K562 (cell line): Measurements from ENCODE around the gene GDNF. TPM values are rescaled to one million over a fixed set of nuclear protein-coding genes. Genes with fewer than 3 reads are reported as not detected.
A peak's percentile ranks its signal among the peaks of the same experiment; 100 is the strongest.

Experiments used
- ATAC-seq: fragments of 200-7000 bp; cut with Tn5 transposase; 3 replicates; pipeline ENCODE4 v1.9.1; 2020; ENCODE audit warnings: moderate library complexity
- BruUV-seq: library from RNA; stranded (reverse); fragments of 400-500 nt; replicated peaks from 2 replicates; lab custom pipeline; 2021; lab: Mats Ljungman, UMichigan
- CTCF ChIA-PET: fragments of 300-600 bp; formaldehyde crosslinking; extraction: SDS; loops from one replicate; lab custom pipeline; 2021; ENCODE audit warnings: low intra/inter-chr PET ratio; lab: Yijun Ruan, JAX
- POLR2A ChIA-PET: fragments of 300-600, 350-650 bp; sonication (Branson Sonifier 250); formaldehyde crosslinking; extraction: SDS; loops from one replicate; lab custom pipeline; 2021; ENCODE audit warnings: antibody characterized with exemption, inconsistent platforms; lab: Yijun Ruan, JAX
- DNase-seq, 4 experiments: peaks; one replicate each; pipeline versions ENCODE4 v3.0.0 to v3.0.0-alpha.2; 2011 to 2018; ENCODE audit warnings: low spot score in 3 of 4, mixed read lengths in 3 of 4; ENCODE audit errors: extremely low read depth in 1 of 4
- FAIRE-seq: peaks from 2 replicates; lab custom pipeline; 2011; peaks lifted over from hg19 to GRCh38; lab: Jason Lieb, UNC
- H2AFZ ChIP-seq: 2 replicates; pipeline ENCODE4 v1.6.0; 2011; ENCODE audit warnings: low read depth, low read length, control low read depth, inconsistent platforms
- H3K27ac ChIP-seq: fragments of 200-600 bp; 3 replicates; pipeline ENCODE4 v1.8.0; 2011; ENCODE audit warnings: low read depth, mild to moderate bottlenecking, control low read depth, inconsistent platforms, low read length, moderate library complexity, mixed read lengths; ENCODE audit errors: extremely low read depth
- H3K27me3 ChIP-seq, 2 experiments: fragments of 300-600 bp in 1 of 2; 2 replicates in 1 of 2; 3 replicates in 1 of 2; pipeline versions ENCODE4 v1.6.0 to v1.8.0; 2011; ENCODE audit warnings: inconsistent platforms in 2 of 2, low read length in 2 of 2, mild to moderate bottlenecking in 1 of 2, mixed read lengths in 1 of 2, moderate library complexity in 1 of 2; ENCODE audit not compliant: control insufficient read depth in 2 of 2, insufficient read depth in 2 of 2
- H3K36me3 ChIP-seq: fragments of 300-600 bp; 3 replicates; pipeline ENCODE4 v1.8.0; 2011; ENCODE audit warnings: mild to moderate bottlenecking, low read length, inconsistent platforms; ENCODE audit not compliant: control insufficient read depth, insufficient read depth
- H3K4me1 ChIP-seq, 2 experiments: fragments of 200-600 bp in 1 of 2; replicated peaks in 1 of 2; 2 replicates in 1 of 2; 3 replicates in 1 of 2; pipeline versions ENCODE4 v1.5.1 to v1.8.0; 2011; ENCODE audit warnings: inconsistent platforms in 2 of 2, low read length in 2 of 2, mild to moderate bottlenecking in 1 of 2, mixed read lengths in 1 of 2, moderate library complexity in 1 of 2; ENCODE audit not compliant: control insufficient read depth in 2 of 2, insufficient read depth in 2 of 2
- H3K4me2 ChIP-seq: 2 replicates; pipeline ENCODE4 v1.6.1; 2011; ENCODE audit warnings: low read length, control low read depth, inconsistent platforms, mixed read lengths; ENCODE audit not compliant: insufficient read depth
- H3K4me3 ChIP-seq: fragments of 200-600 bp; sonication (generic), shearing (Covaris generic); 2 replicates; pipeline ENCODE4 v1.5.1; 2016; ENCODE audit warnings: control low read depth, inconsistent platforms
- H3K79me2 ChIP-seq: fragments of 200-600 bp; 3 replicates; pipeline ENCODE4 v1.8.0; 2011; ENCODE audit warnings: low read length, inconsistent platforms; ENCODE audit not compliant: control insufficient read depth, insufficient read depth
- H3K9ac ChIP-seq, 2 experiments: 2 replicates each; pipeline versions ENCODE4 v1.6.0 to v1.6.1; 2011; ENCODE audit warnings: low read depth in 2 of 2, low read length in 2 of 2, control low read depth in 1 of 2, inconsistent platforms in 1 of 2, mild to moderate bottlenecking in 1 of 2, mixed read lengths in 1 of 2; ENCODE audit not compliant: insufficient read depth in 1 of 2
- H3K9me1 ChIP-seq: one replicate; pipeline ENCODE4 v1.6.0; 2011; ENCODE audit warnings: inconsistent platforms, mild to moderate bottlenecking, low read length, moderate library complexity; ENCODE audit not compliant: control insufficient read depth, insufficient read depth
- H3K9me3 ChIP-seq: replicated peaks from 2 replicates; pipeline ENCODE4 v1.5.1; 2011; ENCODE audit warnings: low read depth, low read length, inconsistent platforms; ENCODE audit not compliant: control insufficient read depth, insufficient read depth
- H4K20me1 ChIP-seq: replicated peaks from 2 replicates; pipeline ENCODE4 v1.6.1; 2011; ENCODE audit warnings: low read length, inconsistent platforms, mixed read lengths; ENCODE audit not compliant: control insufficient read depth, insufficient read depth
- ATF4 ChIP-seq: fragments of 450-650 bp; formaldehyde crosslinking; IDR thresholded peaks from 2 replicates; pipeline ENCODE4 v1.4.0; 2022; ENCODE audit warnings: mild to moderate bottlenecking, moderate library complexity
- HMG20A ChIP-seq: fragments of 450-650 bp; formaldehyde crosslinking; conservative IDR thresholded peaks from 2 replicates; pipeline ENCODE4 v1.4.0; 2020; ENCODE audit warnings: mild to moderate bottlenecking, mixed read lengths
- KAT7 ChIP-seq: sonication (generic); formaldehyde crosslinking; IDR thresholded peaks from 2 replicates; pipeline ENCODE4 v1.8.0; 2022; ENCODE audit warnings: missing genetic modification reagents, mild to moderate bottlenecking, borderline replicate concordance
- PKNOX1 ChIP-seq: fragments of 450-650 bp; IDR thresholded peaks from 2 replicates; pipeline ENCODE4 v1.6.1; 2016
- PRMT5 ChIP-seq: sonication (generic); formaldehyde crosslinking; IDR thresholded peaks from 2 replicates; pipeline ENCODE4 v1.5.0; 2020; ENCODE audit warnings: missing genetic modification reagents
- RBM25 ChIP-seq: fragments of 200-400 bp; formaldehyde crosslinking; IDR thresholded peaks from 2 replicates; pipeline ENCODE4 v1.6.1; 2018; ENCODE audit warnings: low read length, low read depth, moderate library complexity; ENCODE audit not compliant: severe bottlenecking
- ZNF512 ChIP-seq: IDR thresholded peaks from 2 replicates; pipeline ENCODE4 v1.6.1; 2016; ENCODE audit warnings: missing genetic modification characterization, missing compliant biosample characterization
- WGBS: fragments of 100-300 bp; shearing (Covaris generic); methylation state at CpG from one replicate; pipeline ENCODE4 v1.1.6; 2016; ENCODE audit warnings: low coverage, mixed read lengths; ENCODE audit not compliant: insufficient coverage; ENCODE audit errors: missing lambda C conversion rate; 5-methylcytosine and 5-hydroxymethylcytosine counted together
- in situ Hi-C: fragments of 300-500 bp; cut with MboI; formaldehyde crosslinking; loops from 4 replicates; pipeline ENCODE4 v1.15.0; 2018; ENCODE audit warnings: inconsistent platforms, mixed read lengths
- intact Hi-C: fragments of 100-400 bp; cut with micrococcal nuclease; formaldehyde crosslinking; loops from 2 replicates; pipeline ENCODE4 v1.14.2; 2022
- polyA plus RNA-seq, 8 experiments: library from polyadenylated mRNA; depleted of rRNA in 4 of 8; stranded (reverse) in 5 of 8; unstranded in 3 of 8; fragments of >200 nt; fragmentation: Nextera tagmentation in 2 of 8; fragmentation: Illumina TruSeq in 1 of 8; extraction: Ambion mirVana in 2 of 8; extraction: Trizol in 1 of 8; gene quantifications; 2 replicates each; pipeline versions ENCODE4 v1.2.1 to v1.2.3, GENCODE V29; 2011 to 2014; ENCODE audit warnings: inconsistent platforms in 1 of 8, missing spikeins in 1 of 8
- total RNA-seq, 7 experiments: library from RNA; depleted of rRNA in 6 of 7; stranded (reverse); fragments of >200 nt in 6 of 7; fragmentation: Illumina TruSeq in 2 of 7; extraction: Trizol in 2 of 7; gene quantifications; 2 replicates each; pipeline versions ENCODE4 v1.2.1 to v1.2.3, GENCODE V29; 2011 to 2021; ENCODE audit warnings: low replicate concordance in 1 of 7
- TF ChIP-seq, protein P1 (sequence below), 2 experiments: IDR thresholded peaks in 1 of 2; conservative IDR thresholded peaks in 1 of 2; 2 replicates each; pipeline ENCODE4 v1.6.1; 2016; ENCODE audit warnings: low read depth in 2 of 2, mild to moderate bottlenecking in 1 of 2, missing compliant biosample characterization in 1 of 2, missing genetic modification characterization in 1 of 2, moderate library complexity in 1 of 2

The GDNF gene
- total and polyA plus RNA-seq, 9 of the 15 experiments (the other 6 are each of a cell fraction or from before 2014, with no cell fraction given) = not detected

DNA sequence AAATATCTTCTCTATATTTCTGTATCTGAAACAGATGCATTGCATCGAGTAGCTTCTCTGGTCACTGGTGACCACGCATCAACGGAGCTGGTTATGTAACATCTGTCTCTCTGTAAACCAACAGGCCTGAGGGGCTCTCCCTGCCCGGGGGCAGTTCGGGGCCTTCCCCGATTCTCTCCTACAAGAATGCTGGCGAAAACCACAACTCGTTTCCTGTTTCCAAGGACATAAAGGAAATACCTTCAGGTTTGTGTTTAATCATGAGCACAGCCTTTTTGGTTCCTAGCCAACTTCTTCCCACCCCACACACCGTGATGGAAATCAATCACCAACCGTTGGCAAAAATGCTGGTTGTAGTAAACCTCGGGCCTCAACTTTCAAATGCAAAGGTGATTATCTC lies 25.1 kb downstream of the GDNF start:
- Histone ChIP-seq H4K20me1 (no peaks in the 10 kb centered on the region), H3K79me2 (no peaks in the 10 kb centered on the region), H2AFZ (no peak overlapping the region), H3K9me1 (no peaks in the 10 kb centered on the region), H3K36me3 (no peaks in the 10 kb centered on the region), H3K27ac (no peak overlapping the region), H3K4me3 (no peak overlapping the region), H3K9me3 (no peaks in the 10 kb centered on the region), H3K4me2 (no peak overlapping the region), H3K9ac (no peak overlapping the region), H3K27me3 (peaks cover 57 to 64% of the 10 kb centered on the region in 2 experiments), H3K4me1 (peaks cover 0 to 2% of the 10 kb centered on the region in 2 experiments; a peak in 1 of 5 replicates)
- ChIA-PET POLR2A (interaction anchor here (0.6 kb wide), 1 partner anchor 397 kb away, joined by 3 read pairs; no protein-coding TSS in a partner anchor), CTCF (no interaction called here)
- intact Hi-C loops (no loop called here), in situ Hi-C loops (no loop called here)
- 2% methylated on average over 11 of the region's 11 CpGs for WGBS
- FAIRE-seq (no peak), DNase-seq (no peak), ATAC-seq (no peak)
- TF ChIP-seq ATF4 (CRISPR knock-in tag) (no peak), KAT7 (CRISPR knock-in tag) (no peak)
- no TSS peak for BruUV-seq

GRCh38 chr5:37812365-37812764 lies 27.5 kb downstream of the GDNF start:
- FAIRE-seq (no peak), DNase-seq (peak; percentile 5 to 50 (median 32)), ATAC-seq (peak; percentile 55; the same call in 2 of the 3 replicates)
- Histone ChIP-seq H3K36me3 (no peaks in the 10 kb centered on the region), H3K4me3 (no peak overlapping the region), H3K9me1 (no peaks in the 10 kb centered on the region), H4K20me1 (no peaks in the 10 kb centered on the region), H3K27ac (no peak overlapping the region), H2AFZ (no peak overlapping the region), H3K9me3 (no peaks in the 10 kb centered on the region), H3K27me3 (peaks cover 59 to 64% of the 10 kb centered on the region in 2 experiments), H3K9ac (no peak overlapping the region), H3K79me2 (no peaks in the 10 kb centered on the region), H3K4me1 (peaks cover 0 to 2% of the 10 kb centered on the region in 2 experiments; a peak in 1 of 5 replicates), H3K4me2 (no peak overlapping the region)
- POLR2A ChIA-PET = interaction anchor here (1.1 kb wide), 1 partner anchor 16 kb away, joined by 7 read pairs; no protein-coding TSS in a partner anchor
- CTCF ChIA-PET = no interaction called here
- 0% methylated on average over 2 of the region's 2 CpGs for WGBS
- BruUV-seq = no TSS peak
- in situ Hi-C loops = no loop called here
- intact Hi-C loops = no loop called here
- TF ChIP-seq HMG20A (CRISPR knock-in tag) (no peak), ZNF512 (tag) (no peak), RBM25 (peak; percentile 50), PRMT5 (no peak), PKNOX1 (peak; percentile 94)
- TF ChIP-seq, protein P1, sequence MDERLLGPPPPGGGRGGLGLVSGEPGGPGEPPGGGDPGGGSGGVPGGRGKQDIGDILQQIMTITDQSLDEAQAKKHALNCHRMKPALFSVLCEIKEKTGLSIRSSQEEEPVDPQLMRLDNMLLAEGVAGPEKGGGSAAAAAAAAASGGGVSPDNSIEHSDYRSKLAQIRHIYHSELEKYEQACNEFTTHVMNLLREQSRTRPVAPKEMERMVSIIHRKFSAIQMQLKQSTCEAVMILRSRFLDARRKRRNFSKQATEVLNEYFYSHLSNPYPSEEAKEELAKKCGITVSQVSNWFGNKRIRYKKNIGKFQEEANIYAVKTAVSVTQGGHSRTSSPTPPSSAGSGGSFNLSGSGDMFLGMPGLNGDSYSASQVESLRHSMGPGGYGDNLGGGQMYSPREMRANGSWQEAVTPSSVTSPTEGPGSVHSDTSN (CRISPR knock-in tag; IDR thresholded peaks at IDR 0.05; ENCODE audit: low read depth) = 0 out of 2 replicates have a peak, but pooled peaks have one; percentile 8
- TF ChIP-seq, protein P1 (tag; conservative IDR thresholded peaks at IDR 0.05; ENCODE audit: low read depth) = peak; percentile 43; the same call in 1 of the 2 replicates
